A549 (cell line): Measurements from ENCODE around the gene FAHD1. TPM values are rescaled to one million over a fixed set of nuclear protein-coding genes. Genes with fewer than 3 reads are reported as not detected.

Source experiments
- ATAC-seq, 2 experiments: fragments of 200-7000 bp in 1 of 2; fragments of >200 bp in 1 of 2; cut with Nextera tagmentation in 1 of 2; cut with Tn5 transposase in 1 of 2; 3 replicates each; pipeline versions ENCODE4 v1.8.0 to v1.9.1; 2018 to 2020; ENCODE audit warnings: mild to moderate bottlenecking in 1 of 2, moderate library complexity in 1 of 2
- CTCF ChIA-PET: fragments of 300-600 bp; sonication (Branson Sonifier 250); formaldehyde crosslinking; extraction: SDS; loops from one replicate; lab custom pipeline; 2021; ENCODE audit warnings: antibody characterized with exemption, inconsistent platforms; lab: Yijun Ruan, JAX
- POLR2A ChIA-PET: fragments of 350-600 bp; formaldehyde crosslinking; extraction: SDS; loops from one replicate; lab custom pipeline; 2021; ENCODE audit warnings: antibody characterized with exemption, inconsistent platforms; lab: Yijun Ruan, JAX
- DNase-seq, 2 experiments: peaks; one replicate each; pipeline versions ENCODE4 v3.0.0 to v3.0.0-alpha.2; 2011 to 2016; ENCODE audit warnings: low read depth in 1 of 2, low spot score in 1 of 2
- FAIRE-seq: peaks from 2 replicates; lab custom pipeline; 2011; peaks lifted over from hg19 to GRCh38; lab: Jason Lieb, UNC
- H3K27ac ChIP-seq, 2 experiments: fragments of >200 bp; sonication (Bioruptor Twin); formaldehyde crosslinking; 3 replicates each; pipeline ENCODE4 v1.5.1; 2016 to 2017
- H3K4me1 ChIP-seq: fragments of >200 bp; sonication (Bioruptor Twin); formaldehyde crosslinking; 3 replicates; pipeline ENCODE4 v1.6.1; 2016
- H3K4me2 ChIP-seq: fragments of >200 bp; sonication (Bioruptor Twin); formaldehyde crosslinking; 3 replicates; pipeline ENCODE4 v1.6.1; 2016
- H3K4me3 ChIP-seq: fragments of >200 bp; sonication (Bioruptor Twin); formaldehyde crosslinking; 3 replicates; pipeline ENCODE4 v1.5.1; 2016
- H3K9me3 ChIP-seq: fragments of >200 bp; sonication (Bioruptor Twin); formaldehyde crosslinking; 3 replicates; pipeline ENCODE4 v1.6.1; 2016
- CBX8 ChIP-seq: fragments of 200-600 bp; sonication (generic); IDR thresholded peaks from 2 replicates; pipeline ENCODE4 v1.6.1; 2016
- EHMT2 ChIP-seq: fragments of 200-600 bp; sonication (generic); IDR thresholded peaks from 2 replicates; pipeline ENCODE4 v1.6.1; 2016; ENCODE audit warnings: antibody characterized with exemption, low read depth, mild to moderate bottlenecking, moderate library complexity
- JUNB ChIP-seq: fragments of >200 bp; sonication (Bioruptor Twin); formaldehyde crosslinking; IDR thresholded peaks from 2 replicates; pipeline ENCODE4 v1.6.1; 2016
- KDM1A ChIP-seq: fragments of 200-600 bp; sonication (generic); IDR thresholded peaks from 2 replicates; pipeline ENCODE4 v1.6.1; 2016; ENCODE audit warnings: low read depth, mild to moderate bottlenecking
- POLR2A ChIP-seq: IDR thresholded peaks from 2 replicates; pipeline ENCODE4 v1.6.1; 2012; ENCODE audit warnings: mild to moderate bottlenecking, low read length
- POLR2AphosphoS2 ChIP-seq: conservative IDR thresholded peaks from 2 replicates; pipeline ENCODE4 v1.6.1; 2012; ENCODE audit warnings: low read length, improper control_type of control experiment, inconsistent platforms
- RAD21 ChIP-seq, 2 experiments: fragments of >200 bp in 1 of 2; sonication (Bioruptor Twin) in 1 of 2; formaldehyde crosslinking in 1 of 2; IDR thresholded peaks in 1 of 2; conservative IDR thresholded peaks in 1 of 2; 2 replicates in 1 of 2; 3 replicates in 1 of 2; pipeline ENCODE4 v1.6.1; 2012 to 2018; ENCODE audit warnings: inconsistent platforms in 1 of 2
- RNF2 ChIP-seq: fragments of 200-600 bp; sonication (generic); IDR thresholded peaks from 2 replicates; pipeline ENCODE4 v1.6.1; 2016; ENCODE audit warnings: low read depth, mild to moderate bottlenecking, antibody characterized with exemption, moderate library complexity, borderline replicate concordance
- SMC3 ChIP-seq: fragments of >200 bp; sonication (Bioruptor Twin); formaldehyde crosslinking; IDR thresholded peaks from 3 replicates; pipeline ENCODE4 v1.6.1; 2018; ENCODE audit warnings: inconsistent platforms
- TFCP2L1 ChIP-seq: fragments of 250-450 bp; sonication (Bioruptor Pico); IDR thresholded peaks from 2 replicates; pipeline ENCODE4 v1.5.0; 2021; ENCODE audit warnings: mild to moderate bottlenecking
- ZC3H11A ChIP-seq: fragments of 450-650 bp; IDR thresholded peaks from 2 replicates; pipeline ENCODE4 v1.6.1; 2014; ENCODE audit warnings: antibody characterized with exemption, mild to moderate bottlenecking
- ZNF302 ChIP-seq: fragments of 250-450 bp; sonication (Bioruptor Pico); IDR thresholded peaks from 2 replicates; pipeline ENCODE4 v1.9.0; 2021; ENCODE audit warnings: inconsistent platforms, mild to moderate bottlenecking, moderate library complexity
- WGBS: methylation state at CpG from one replicate; pipeline ENCODE4 v1.1.6; 2017; ENCODE audit errors: missing lambda C conversion rate; 5-methylcytosine and 5-hydroxymethylcytosine counted together
- polyA plus RNA-seq, 4 experiments: library from polyadenylated mRNA; depleted of rRNA in 3 of 4; stranded (reverse); fragments of >200 nt; fragmentation: RNase III in 1 of 4; extraction: RNeasy Plus Mini Kit Qiagen cat#74134 plus additional on column Dnase treatment in 1 of 4; gene quantifications; 2 replicates in 3 of 4; 3 replicates in 1 of 4; pipeline ENCODE4 v1.2.3, GENCODE V29; 2011 to 2017
- TF ChIP-seq, protein P1 (sequence below): IDR thresholded peaks from 2 replicates; pipeline ENCODE4 v1.6.1; 2012
- TF ChIP-seq, protein P2 (sequence below): fragments of >200 bp; sonication (Bioruptor Twin); formaldehyde crosslinking; IDR thresholded peaks from 2 replicates; pipeline ENCODE4 v1.6.1; 2016
- TF ChIP-seq, protein P3 (sequence below): IDR thresholded peaks from 2 replicates; pipeline ENCODE4 v1.6.1; 2012
- TF ChIP-seq, protein P4 (sequence below): fragments of 450-650 bp; IDR thresholded peaks from 2 replicates; pipeline ENCODE4 v1.6.1; 2014; ENCODE audit warnings: antibody characterized with exemption

FAHD1 gene
- polyA plus RNA-seq, 2 of the 4 experiments (the other 2 are of a cell fraction) = 30.6 to 68.4 TPM

DNA sequence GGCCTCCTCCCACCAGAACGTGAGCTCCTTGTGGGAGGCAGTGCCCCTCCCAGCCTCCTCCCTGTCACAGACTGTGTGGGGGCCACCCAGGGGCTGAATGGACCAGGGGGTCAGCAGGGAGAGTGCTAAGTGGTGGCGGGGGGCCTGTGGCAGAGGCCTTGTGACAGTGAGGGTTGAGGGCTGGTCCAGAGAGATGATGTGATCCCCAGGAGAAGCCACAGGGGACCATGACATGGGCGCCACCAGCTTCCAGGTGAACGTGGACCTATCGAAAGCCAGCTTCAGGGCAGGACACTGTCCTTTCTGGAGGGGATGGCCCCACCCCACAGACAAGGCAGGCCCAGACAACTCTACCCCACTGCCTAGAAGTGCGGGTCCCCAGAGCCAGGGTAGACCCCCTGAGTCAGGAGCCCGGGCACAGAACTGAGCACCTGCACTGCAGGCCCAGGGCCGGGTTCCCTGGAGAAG, 47.7 kb upstream of the FAHD1 start:
- WGBS = 94% methylated on average over 6 of the region's 8 CpGs
- no peak for FAIRE-seq
- peaks cover 24% of the 10 kb centered on the region for H3K4me1 ChIP-seq
- ATAC-seq = no peak
- POLR2A ChIA-PET = no interaction called here
- H3K4me2 ChIP-seq = no peak overlapping the region
- no peak for DNase-seq
- H3K27ac ChIP-seq = no peak overlapping the region; a peak in 1 of 6 replicates
- no peak for TF ChIP-seq KDM1A
- TF ChIP-seq RNF2 = no peak
- TF ChIP-seq, protein P1, sequence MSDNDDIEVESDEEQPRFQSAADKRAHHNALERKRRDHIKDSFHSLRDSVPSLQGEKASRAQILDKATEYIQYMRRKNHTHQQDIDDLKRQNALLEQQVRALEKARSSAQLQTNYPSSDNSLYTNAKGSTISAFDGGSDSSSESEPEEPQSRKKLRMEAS = no peak
- no peak for TF ChIP-seq EHMT2
- no peak for TF ChIP-seq ZC3H11A
- no peak for TF ChIP-seq RAD21 (conservative IDR thresholded peaks at IDR 0.05 in 1 of 2, IDR thresholded peaks at IDR 0.05 in 1 of 2)
- 0 out of 2 replicates have a peak, but pooled peaks have one; percentile 16 for TF ChIP-seq POLR2AphosphoS2
- no peak for TF ChIP-seq JUNB
- TF ChIP-seq, protein P2, sequence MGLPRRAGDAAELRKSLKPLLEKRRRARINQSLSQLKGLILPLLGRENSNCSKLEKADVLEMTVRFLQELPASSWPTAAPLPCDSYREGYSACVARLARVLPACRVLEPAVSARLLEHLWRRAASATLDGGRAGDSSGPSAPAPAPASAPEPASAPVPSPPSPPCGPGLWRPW = no peak
- no peak overlapping the region for H3K4me3 ChIP-seq
- CTCF ChIA-PET = interaction anchor here (0.8 to 1.3 kb wide), 3 partner anchors 8 to 72 kb away, joined by 3 to 5 read pairs (median 3); partner anchors contain the start of gene NME3
- H3K9me3 ChIP-seq = no peaks in the 10 kb centered on the region

DNA sequence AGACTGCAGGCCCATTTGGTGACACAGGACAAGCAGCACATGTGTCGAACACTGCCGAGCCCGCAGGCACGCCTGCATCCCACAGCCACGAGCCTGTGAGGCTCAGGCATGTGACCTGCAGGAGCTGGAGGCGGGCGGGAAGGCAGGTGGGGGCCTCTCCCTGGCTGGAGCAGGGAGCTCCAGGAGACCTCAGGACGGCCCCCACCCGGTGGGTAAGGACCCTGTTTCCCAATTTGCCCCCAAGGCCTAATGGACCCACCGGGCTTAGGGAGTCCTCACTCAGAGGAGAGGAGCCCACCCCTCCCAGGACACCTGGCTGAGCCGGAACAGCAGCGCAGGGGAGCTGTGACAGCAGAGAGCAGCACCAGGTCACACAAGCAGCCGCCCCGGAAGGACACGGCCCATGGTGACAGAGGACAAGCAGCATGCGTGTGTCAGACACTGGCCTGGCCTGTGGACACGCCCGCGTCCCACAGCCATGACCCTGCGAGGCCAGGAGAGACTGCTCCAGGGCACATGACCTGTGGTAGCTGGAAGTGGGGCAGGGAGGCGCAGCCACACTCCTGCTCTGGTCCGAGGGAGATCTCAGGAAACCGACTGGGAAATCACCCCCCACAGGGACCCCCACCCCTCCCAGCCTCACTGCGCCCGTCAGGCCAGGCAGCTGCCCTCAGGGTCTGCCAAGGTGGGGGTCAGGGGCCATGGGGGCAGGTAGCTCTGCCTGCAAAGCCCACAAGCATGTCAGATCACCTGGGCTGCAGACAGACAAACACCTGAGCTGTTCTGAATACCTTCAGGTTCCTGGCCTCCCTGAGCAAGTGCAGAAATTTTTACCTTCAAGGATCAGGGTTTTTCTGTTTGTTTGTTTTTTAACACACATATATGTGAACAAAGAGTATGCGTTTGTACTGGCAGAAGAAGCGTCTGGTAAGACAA, 47.0 kb upstream of the FAHD1 start:
- no peak overlapping the region for H3K4me2 ChIP-seq
- H3K9me3 ChIP-seq = no peaks in the 10 kb centered on the region
- ChIA-PET CTCF (interaction anchor here (0.5 to 2.2 kb wide), 4 partner anchors 9 to 361 kb away, joined by 3 to 7 read pairs (median 4); partner anchors contain the start of genes MAPK8IP3 and NME3), POLR2A (no interaction called here)
- peak overlapping the region in 1 of 2 experiments; percentile 13; a peak in 1 of 6 replicates for H3K27ac ChIP-seq
- ATAC-seq (no peak), DNase-seq (no peak), FAIRE-seq (no peak)
- H3K4me3 ChIP-seq = no peak overlapping the region
- peaks cover 22% of the 10 kb centered on the region; the same call in 2 of the 3 replicates for H3K4me1 ChIP-seq
- TF ChIP-seq, protein P3, sequence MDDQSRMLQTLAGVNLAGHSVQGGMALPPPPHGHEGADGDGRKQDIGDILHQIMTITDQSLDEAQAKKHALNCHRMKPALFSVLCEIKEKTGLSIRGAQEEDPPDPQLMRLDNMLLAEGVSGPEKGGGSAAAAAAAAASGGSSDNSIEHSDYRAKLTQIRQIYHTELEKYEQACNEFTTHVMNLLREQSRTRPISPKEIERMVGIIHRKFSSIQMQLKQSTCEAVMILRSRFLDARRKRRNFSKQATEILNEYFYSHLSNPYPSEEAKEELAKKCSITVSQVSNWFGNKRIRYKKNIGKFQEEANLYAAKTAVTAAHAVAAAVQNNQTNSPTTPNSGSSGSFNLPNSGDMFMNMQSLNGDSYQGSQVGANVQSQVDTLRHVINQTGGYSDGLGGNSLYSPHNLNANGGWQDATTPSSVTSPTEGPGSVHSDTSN = peak; percentile 60; the same call in 1 of the 2 replicates
- TF ChIP-seq POLR2A = 0 out of 2 replicates have a peak, but pooled peaks have one; percentile 3
- no peak for TF ChIP-seq RAD21 (conservative IDR thresholded peaks at IDR 0.05 in 1 of 2, IDR thresholded peaks at IDR 0.05 in 1 of 2)
- WGBS = 82% methylated on average over 13 of the region's 27 CpGs

DNA sequence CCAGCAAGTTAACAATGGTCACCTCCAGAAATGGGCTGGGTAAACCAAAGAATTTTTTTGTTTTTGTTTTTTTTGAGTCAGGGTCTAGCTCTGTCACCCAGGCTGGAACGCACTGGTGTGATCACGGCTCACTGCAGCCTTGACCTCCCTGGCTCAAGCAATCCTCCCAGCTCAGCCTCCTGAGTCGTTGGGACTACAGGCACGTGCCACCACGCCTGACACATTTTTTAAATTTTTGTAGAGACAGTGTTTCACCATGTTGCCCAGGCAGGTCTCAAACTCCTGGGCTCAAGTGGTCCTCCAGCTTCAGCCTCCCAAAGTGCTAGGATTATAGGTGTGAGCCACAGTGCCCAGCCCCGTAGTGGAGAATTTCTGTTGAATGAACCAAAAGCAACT, 46.3 kb upstream of the FAHD1 start:
- no peaks in the 10 kb centered on the region for H3K9me3 ChIP-seq
- no peak overlapping the region for H3K27ac ChIP-seq
- no peak for DNase-seq
- peaks cover 22% of the 10 kb centered on the region; the same call in 2 of the 3 replicates for H3K4me1 ChIP-seq
- ChIA-PET CTCF (interaction anchor here (1.3 to 2.9 kb wide), 4 partner anchors 9 to 74 kb away, joined by 3 to 15 read pairs (median 6); partner anchors contain the start of genes EME2, MAPK8IP3, MRPS34 and NME3), POLR2A (no interaction called here)
- no peak for ATAC-seq
- FAIRE-seq = no peak
- WGBS = 72% methylated on average over 6 of the region's 6 CpGs
- no peak for TF ChIP-seq ZNF302 (CRISPR knock-in tag)
- TF ChIP-seq, protein P3 = 0 out of 2 replicates have a peak, but pooled peaks have one; percentile 22
- H3K4me3 ChIP-seq = no peak overlapping the region
- peak overlapping the region; percentile 83 for H3K4me2 ChIP-seq

DNA sequence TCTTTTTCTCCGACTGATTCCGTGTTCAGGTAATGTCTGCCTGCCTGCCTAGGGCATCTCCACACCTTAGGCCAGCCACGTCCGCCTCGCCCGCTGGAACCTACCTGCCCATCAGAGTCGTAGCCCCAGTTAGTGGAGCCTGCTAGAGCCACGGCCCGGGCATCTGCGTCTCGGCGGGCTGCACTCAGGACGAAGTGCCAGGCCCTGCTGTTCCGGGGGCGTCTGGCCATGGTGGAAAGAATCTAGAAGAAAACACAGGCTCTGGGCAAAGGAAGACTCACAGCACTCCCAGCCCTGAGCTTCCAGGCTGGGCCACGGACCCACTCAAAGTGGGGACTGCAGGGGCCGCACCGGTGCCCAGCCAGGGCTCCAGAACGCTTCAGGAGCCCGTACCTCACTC, 45.8 kb upstream of the FAHD1 start:
- no peak for ATAC-seq
- ChIA-PET POLR2A (interaction anchor here (2.0 kb wide), 1 partner anchor 10 kb away, joined by 46 read pairs; the partner anchor contains the start of genes EME2, MRPS34 and NME3), CTCF (interaction anchor here (0.7 to 2.9 kb wide), 4 partner anchors 10 to 148 kb away, joined by 3 to 15 read pairs (median 6); partner anchors contain the start of genes EME2, MAPK8IP3, MRPS34 and NME3)
- Histone ChIP-seq H3K27ac (peak overlapping the region; percentile 65 to 90; a peak in 5 of 6 replicates), H3K9me3 (no peaks in the 10 kb centered on the region), H3K4me2 (peak overlapping the region; percentile 83), H3K4me3 (peak overlapping the region; percentile 74)
- 85% methylated on average over 18 of the region's 20 CpGs for WGBS
- no peak for DNase-seq
- no peak for FAIRE-seq
- no peak for TF ChIP-seq TFCP2L1 (CRISPR knock-in tag)
- TF ChIP-seq CBX8 = no peak
- no peak for TF ChIP-seq SMC3
- TF ChIP-seq, protein P4, sequence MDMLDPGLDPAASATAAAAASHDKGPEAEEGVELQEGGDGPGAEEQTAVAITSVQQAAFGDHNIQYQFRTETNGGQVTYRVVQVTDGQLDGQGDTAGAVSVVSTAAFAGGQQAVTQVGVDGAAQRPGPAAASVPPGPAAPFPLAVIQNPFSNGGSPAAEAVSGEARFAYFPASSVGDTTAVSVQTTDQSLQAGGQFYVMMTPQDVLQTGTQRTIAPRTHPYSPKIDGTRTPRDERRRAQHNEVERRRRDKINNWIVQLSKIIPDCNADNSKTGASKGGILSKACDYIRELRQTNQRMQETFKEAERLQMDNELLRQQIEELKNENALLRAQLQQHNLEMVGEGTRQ = no peak
- TF ChIP-seq, all 56 proteins: peak for 0
- peaks cover 22% of the 10 kb centered on the region; the same call in 2 of the 3 replicates for H3K4me1 ChIP-seq
